ENCODE data around the gene RIC8A. TPM values are rescaled to one million over a fixed set of nuclear protein-coding genes. Genes with fewer than 3 reads are reported as not detected.
A peak's percentile ranks its signal among the peaks of the same experiment; 100 is the strongest.

The RIC8A gene
- total and polyA plus RNA-seq, 9 of the 15 experiments (the other 6 are each of a cell fraction or from before 2014, with no cell fraction given), result 10.7 to 108 (median 72.1) TPM

DNA sequence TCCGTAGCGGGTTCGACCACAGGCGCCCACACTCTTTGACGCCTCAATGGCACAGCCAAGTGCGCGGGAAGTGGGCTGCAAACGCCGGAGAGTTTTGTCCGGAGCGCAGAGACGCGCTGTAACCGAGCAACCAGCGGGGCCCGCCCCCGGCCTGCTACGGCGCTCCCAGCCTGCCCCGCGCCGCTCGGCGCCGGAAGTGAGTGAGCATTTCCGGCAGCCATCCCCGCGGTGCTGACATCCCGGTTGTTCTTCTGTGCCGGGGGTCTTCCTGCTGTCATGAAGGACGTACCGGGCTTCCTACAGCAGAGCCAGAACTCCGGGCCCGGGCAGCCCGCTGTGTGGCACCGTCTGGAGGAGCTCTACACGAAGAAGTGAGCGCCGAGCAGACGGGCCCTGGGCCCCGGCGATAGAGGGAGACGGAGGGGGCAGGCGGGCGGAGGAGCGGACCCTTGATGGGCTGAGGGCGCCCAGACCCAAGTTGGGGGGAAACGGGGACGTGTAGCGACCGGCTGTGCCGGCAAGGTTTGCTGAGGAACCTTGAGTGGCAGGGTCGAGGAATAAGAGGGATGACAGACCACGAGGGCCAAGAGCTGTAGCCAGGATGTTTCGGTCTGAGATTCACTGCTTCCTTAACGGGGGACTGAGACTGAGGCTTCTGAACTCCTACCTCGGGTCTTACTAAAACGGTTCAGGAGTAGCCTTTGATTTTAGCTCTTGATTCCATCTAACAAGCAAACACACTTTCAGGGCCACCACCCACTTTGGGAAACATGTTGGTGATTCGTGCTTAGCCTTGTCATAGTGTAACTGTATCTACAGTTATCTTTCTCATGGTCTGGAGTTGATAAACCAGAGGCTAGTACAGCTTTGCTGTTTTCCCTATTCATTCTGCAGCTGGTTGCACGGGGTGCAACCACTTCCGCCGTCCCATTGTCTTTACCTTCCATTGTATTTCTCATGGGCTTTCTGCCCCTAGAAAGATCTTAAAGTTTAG, 29.6 kb downstream of the RIC8A start, which contains the start of gene PSMD13 (continued):
- TF ChIP-seq GTF3C2 (IDR thresholded peaks at IDR 0.05; ENCODE audit: borderline replicate concordance, extremely low read depth, insufficient read length) (no peak), ZNF12 (CRISPR knock-in tag; IDR thresholded peaks at IDR 0.05) (0 out of 2 replicates have a peak, but pooled peaks have one; percentile 16), ZNF398 (CRISPR knock-in tag; IDR thresholded peaks at IDR 0.05) (no peak), YY1 (IDR thresholded peaks at IDR 0.05; ENCODE audit: borderline replicate concordance in 1 of 3, control insufficient read depth in 1 of 3, extremely low read depth in 1 of 3, insufficient read depth in 3 of 3, insufficient read length in 1 of 3, insufficient replicate concordance in 2 of 3, low read depth in 1 of 3, low read length in 2 of 3) (peak in 2 of 3 experiments; percentile 70 to 73), SAP30 (IDR thresholded peaks at IDR 0.05; ENCODE audit: borderline replicate concordance, insufficient read depth, low read depth, low read length, poor library complexity, severe bottlenecking) (peak; percentile 95), MYNN (IDR thresholded peaks at IDR 0.05) (no peak), MYNN (CRISPR knock-in tag; IDR thresholded peaks at IDR 0.05) (no peak), TCF15 (CRISPR knock-in tag; IDR thresholded peaks at IDR 0.05) (no peak), KDM2B (CRISPR knock-in tag; IDR thresholded peaks at IDR 0.05) (no peak), FOXP1 (CRISPR knock-in tag; IDR thresholded peaks at IDR 0.05) (no peak), FOXA1 (IDR thresholded peaks at IDR 0.05; ENCODE audit: borderline replicate concordance) (no peak)
- TF ChIP-seq, protein P1, sequence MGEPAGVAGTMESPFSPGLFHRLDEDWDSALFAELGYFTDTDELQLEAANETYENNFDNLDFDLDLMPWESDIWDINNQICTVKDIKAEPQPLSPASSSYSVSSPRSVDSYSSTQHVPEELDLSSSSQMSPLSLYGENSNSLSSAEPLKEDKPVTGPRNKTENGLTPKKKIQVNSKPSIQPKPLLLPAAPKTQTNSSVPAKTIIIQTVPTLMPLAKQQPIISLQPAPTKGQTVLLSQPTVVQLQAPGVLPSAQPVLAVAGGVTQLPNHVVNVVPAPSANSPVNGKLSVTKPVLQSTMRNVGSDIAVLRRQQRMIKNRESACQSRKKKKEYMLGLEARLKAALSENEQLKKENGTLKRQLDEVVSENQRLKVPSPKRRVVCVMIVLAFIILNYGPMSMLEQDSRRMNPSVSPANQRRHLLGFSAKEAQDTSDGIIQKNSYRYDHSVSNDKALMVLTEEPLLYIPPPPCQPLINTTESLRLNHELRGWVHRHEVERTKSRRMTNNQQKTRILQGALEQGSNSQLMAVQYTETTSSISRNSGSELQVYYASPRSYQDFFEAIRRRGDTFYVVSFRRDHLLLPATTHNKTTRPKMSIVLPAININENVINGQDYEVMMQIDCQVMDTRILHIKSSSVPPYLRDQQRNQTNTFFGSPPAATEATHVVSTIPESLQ (CRISPR knock-in tag; IDR thresholded peaks at IDR 0.05), result 0 out of 2 replicates have a peak, but pooled peaks have one; percentile 50
- TF ChIP-seq, protein P2, sequence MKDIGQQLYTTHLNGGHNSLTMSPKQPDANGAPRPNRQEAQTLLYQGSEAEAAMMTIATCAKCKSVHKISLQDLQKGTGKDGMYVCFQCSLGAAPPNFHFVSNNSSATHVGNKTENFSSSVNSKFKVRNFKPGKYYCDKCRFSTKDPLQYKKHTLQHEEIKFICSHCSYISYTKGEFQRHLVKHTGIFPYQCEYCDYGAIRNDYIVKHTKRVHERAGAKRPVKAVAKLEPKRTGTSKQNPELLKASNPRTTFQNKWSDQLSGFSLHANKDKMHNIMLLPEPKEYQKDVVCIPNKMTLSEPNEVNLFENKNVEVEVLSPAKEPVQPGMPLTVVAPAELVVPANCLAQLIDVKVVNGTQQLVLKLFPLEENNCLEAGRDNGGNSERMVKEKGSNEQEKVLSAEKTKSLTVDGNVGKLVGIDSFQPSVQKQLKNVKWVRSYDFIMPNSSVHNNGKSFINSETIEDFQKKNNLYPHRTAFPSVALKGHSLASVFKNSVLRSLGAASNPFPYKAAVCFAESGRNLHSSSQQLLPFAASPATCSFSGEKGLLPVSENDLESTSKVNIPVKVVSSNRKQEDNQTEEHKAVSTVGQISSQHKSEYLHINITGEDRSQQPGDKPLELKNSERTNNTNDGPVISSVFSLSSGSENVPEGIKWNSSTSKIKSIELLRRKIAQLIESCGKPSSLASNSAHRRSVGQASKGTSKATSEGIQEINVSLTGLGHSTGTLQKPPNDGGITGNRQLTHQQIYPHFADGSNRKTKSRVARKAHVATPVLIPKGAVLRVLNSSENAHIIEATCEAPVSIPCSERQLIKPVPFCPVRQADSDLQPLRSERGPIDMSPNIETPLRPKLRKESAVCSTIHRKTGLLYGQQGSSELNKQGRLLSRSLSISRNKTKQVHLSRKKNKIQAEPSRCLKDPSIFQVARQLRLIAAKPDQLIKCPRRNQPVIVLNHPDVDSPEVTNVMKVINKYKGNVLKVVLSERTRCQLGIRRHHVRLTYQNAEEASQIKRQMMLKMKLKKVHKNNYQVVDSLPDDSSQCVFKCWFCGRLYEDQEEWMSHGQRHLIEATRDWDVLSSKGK (CRISPR knock-in tag; IDR thresholded peaks at IDR 0.05), result no peak
